ENCODE measurements around the gene EFHD2.

DNA sequence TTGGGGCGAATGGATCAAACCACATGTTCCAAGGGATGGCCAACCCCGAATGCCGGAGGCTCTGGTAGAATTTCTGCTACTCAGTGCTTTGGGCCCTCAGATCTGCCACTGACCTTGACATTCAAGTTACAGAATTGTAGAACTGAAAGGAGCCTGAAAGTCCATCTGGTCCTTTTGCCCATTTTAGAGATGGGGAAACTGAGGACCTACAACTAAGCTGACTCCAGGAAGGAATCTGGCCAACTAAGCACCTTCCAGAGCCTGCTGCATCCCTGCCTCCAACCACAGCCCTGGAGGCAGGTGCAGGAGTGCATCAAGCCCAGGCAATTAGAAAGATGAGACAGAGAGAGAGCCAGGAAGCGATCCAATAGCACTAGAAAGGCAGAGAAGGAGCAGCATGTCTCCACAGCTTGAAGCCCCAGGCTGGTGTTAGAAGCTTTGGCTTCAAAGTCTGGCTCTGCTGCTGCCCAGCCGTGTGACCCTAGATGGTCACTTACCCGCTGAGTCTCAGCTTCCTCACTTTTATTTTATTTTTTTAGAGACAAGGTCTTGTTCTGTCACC lies 27.3 kb downstream of the EFHD2 start:
- TF ChIP-seq SUZ12 (IDR thresholded peaks at IDR 0.05; ENCODE audit: extremely low read depth, insufficient read depth, insufficient read length) (no peak), ZNF274 (IDR thresholded peaks at IDR 0.05; ENCODE audit: low read depth, low read length) (no peak), YY1 (IDR thresholded peaks at IDR 0.05; ENCODE audit: insufficient read depth, insufficient read length) (no peak)

All from NT2/D1 (cell line).